K562 treated with DMSO at 1 percent for 12 hours (cell line): ENCODE measurements around the gene ING2. TPM values are rescaled to one million over a fixed set of nuclear protein-coding genes. Genes with fewer than 3 reads are reported as not detected.

Experiments
- total RNA-seq: library from RNA; unstranded; fragments of 300-600 nt; gene quantifications from 2 replicates; pipeline ENCODE4 v1.2.3, GENCODE V29; 2022; ENCODE audit not compliant: insufficient read depth

Gene ING2, protein sequence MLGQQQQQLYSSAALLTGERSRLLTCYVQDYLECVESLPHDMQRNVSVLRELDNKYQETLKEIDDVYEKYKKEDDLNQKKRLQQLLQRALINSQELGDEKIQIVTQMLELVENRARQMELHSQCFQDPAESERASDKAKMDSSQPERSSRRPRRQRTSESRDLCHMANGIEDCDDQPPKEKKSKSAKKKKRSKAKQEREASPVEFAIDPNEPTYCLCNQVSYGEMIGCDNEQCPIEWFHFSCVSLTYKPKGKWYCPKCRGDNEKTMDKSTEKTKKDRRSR
- total RNA-seq = 12.5 and 16.1 TPM in 2 replicates

GRCh38 chr4:183504930-183505610 lies at the start of gene ING2:
Gene ING2 (plus strand): TSS chr4:183505058. CDS start chr4:183505196, 138 bp downstream.

Other genes with a start within 250 kb of the ING2 start
- gene CLDN22, start 184.8 kb upstream of the ING2 start, total RNA-seq = not detected in 2 replicates
- gene CLDN24, start 182.6 kb upstream of the ING2 start, total RNA-seq = not detected in 2 replicates
- gene CDKN2AIP, start 60.4 kb upstream of the ING2 start, total RNA-seq = 11.1 and 26.0 TPM in 2 replicates
- gene RWDD4, start 154.1 kb downstream of the ING2 start, total RNA-seq = 5.3 and 14.5 TPM in 2 replicates
- 12.5 and 29.6 TPM in 2 replicates for gene TRAPPC11, start 154.2 kb downstream of the ING2 start, total RNA-seq